ENCODE data around the gene SLC7A7.
"Not testable (repeated sequence)": the region's sequence is repeated elsewhere in the genome, so short reads cannot be mapped to it uniquely, and the experiment has no call there.

The SLC7A7 gene
- total RNA-seq = 90.6 to 276 (median 227) reads per million in 17 experiments

GRCh38 chr14:22814941-22815713 lies at the start of gene SLC7A7:
Gene SLC7A7, minus strand, starts transcription at chr14:22815435. Its CDS starts 2,037 bp downstream, at chr14:22813398.
- peak; percentile 43 to 73 (median 69) for DNase-seq

DNA sequence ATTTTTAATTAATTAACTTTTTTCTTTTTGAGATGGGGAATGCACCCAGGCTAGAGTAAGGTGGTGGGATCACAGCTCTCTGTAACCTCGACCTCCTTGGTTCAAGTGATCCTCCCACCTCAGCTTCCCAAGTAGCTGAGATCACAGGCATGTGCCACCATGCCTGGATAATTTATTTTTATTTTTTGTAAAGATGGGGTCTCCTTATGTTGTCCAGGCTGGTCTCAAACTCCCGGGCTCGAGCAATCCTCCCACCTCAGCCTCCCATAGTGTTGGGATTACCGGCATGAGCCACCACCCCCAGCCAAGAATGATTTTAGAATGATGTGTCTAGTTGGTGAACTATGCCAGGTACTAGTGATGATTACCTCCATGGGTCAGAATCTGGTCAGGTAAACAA lies 49.7 kb upstream of the SLC7A7 start:
- no peak for DNase-seq

GRCh38 chr14:22861651-22862050 lies 46.4 kb upstream of the SLC7A7 start:
- no peak for DNase-seq

- not testable (repeated sequence) for DNase-seq
Measured at GRCh38 chr14:22860377-22860776, 45.1 kb upstream of the SLC7A7 start.

DNA sequence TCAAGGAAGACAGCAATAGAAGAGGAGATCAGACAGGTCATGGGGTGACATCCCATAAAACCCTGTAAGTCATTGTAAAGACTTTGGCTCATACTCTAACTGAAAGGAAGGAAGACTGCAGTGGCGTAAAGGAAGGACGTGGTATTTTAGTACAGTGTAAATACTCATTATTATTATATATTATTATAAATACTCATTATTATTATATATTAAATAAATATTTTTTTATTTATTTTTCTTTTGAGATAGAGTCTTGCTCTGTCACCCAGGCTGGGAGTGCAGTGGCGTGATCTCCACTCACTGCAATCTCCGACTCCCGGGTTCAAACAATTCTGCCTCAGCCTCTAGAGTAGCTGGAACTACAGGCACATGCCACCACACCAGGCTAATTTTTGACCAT lies 41.2 kb upstream of the SLC7A7 start:
- no peak for DNase-seq

DNA sequence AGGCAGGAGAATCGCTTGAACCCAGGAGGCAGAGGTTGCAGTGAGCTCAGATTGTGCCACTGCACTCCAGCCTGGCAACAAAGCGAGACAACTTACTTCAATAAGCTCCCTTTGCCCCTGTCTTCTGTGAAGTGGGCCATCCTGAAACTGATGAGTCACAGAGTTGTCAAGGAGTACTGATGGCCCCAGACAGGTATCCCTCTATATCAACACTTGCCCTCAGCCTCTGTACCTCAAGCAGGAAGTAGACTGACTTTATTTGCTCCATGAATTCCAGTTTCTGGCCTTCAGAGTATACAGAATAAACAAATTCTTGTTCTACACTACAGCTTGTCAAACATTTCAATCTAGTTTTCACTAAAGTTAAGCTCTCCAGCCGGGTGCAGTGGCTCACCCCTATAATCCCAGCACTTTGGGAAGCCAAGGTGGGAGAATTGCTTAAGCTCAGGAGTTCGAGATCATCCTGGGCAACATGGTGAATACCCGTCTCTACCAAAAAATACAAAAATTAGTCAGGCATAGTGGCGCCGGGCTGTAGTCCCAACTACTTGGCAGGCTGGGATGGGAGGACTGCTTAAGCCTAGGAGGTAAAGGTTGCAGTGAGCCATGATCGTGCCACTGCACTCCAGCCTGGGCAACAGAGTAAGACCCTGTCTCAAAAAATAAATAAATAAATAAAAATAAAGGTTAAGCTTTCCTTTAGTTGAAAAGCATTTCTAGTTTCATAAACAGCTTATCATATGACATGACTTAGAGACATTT lies 39.9 kb upstream of the SLC7A7 start:
- DNase-seq = no peak

DNA sequence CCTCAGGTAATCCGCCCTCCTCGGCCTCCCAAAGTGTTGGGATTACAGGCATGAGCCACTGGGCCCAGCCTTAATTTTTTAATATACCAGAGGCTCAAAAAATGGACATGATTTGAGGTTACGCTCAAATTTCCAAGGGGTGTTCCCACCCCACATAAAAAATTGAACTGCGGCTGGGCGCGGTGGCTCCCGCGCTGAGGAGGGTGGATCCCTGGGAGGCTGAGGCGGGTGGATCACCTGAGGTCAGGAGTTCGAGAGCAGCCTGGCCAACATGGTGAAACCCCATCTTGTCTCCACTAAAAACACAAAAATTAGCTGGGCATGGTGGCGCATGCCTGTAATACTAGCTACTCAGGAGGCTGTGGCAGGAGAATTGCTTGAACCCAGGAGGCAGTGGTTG lies 39.1 kb upstream of the SLC7A7 start:
- not testable (repeated sequence) for DNase-seq

DNA sequence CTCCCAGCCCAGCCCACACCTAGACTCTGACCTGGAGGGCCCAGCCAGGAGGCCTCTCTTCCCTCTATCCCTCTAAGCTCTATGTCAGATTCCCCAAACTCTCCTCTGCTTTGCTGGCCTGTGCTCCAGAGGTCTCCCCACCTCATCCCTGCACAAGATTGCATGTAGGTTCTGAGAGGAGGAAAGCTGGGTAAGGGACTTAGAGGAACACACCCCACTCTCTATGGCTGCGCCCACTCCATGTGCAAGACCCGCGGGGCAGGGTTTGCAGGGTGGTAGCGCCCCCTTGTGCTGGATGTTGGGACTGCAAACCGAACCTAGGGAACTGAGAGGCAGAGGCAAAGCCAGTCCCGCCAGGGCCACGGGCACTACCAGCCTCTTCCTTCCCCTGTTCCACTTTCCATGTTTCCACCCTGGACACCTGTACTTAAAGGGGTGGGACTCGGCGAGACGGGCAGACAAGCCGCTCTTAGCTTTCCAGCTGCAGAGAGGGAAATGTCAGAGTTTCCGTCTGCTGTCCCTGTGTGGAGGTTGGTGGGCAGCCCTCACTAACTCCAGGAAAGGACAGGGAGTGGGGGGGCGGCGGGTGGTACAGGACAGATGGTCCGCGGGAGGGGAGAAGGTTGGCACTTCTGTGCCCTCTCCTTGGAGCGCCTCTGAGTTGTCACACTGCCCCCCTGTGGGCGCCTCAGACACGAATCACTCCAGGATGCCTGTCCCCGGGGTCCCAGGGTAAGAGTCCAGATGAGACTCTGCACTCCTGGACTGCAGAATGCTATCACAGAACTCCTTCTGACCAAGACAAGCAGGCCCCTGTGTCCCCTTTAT lies 37.9 kb upstream of the SLC7A7 start:
- peak; percentile 87 to 95 (median 92) for DNase-seq

DNA sequence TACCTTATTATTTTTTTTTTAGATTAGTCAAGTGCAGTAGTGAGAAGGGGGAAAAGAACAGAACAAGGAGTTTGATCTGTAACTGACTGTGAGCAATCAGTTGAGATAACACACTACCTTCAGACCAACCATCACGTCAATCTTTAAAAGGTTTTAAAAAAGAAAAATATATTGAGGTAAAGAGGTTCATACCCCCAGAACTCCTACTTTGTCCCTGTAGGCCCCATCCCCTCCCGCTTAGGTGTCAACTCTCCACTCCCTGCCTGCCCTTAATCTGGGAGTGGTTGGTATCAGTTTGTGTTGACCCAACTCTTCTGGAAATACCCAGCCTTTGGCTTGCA lies 37.3 kb upstream of the SLC7A7 start:
- no peak for DNase-seq

DNA sequence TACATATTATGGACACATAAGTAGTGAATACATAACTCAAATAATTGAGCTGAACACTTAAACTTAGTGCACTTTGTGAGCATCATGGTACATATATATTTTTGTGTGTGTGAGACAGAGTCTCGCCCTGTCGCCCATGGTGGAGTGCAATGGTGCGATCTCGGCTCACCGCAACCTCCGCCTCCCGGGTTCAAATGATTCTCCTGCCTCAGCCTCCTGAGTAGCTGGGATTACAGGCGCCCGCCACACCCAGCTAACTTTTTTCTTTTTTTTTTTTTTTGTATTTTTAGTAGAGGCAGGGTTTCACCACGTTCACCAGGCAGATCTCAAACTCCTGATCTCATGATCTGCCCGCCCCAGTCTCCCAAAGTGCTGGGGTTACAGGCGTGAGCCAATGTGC lies 36.9 kb upstream of the SLC7A7 start:
- not testable (repeated sequence) for DNase-seq

DNA sequence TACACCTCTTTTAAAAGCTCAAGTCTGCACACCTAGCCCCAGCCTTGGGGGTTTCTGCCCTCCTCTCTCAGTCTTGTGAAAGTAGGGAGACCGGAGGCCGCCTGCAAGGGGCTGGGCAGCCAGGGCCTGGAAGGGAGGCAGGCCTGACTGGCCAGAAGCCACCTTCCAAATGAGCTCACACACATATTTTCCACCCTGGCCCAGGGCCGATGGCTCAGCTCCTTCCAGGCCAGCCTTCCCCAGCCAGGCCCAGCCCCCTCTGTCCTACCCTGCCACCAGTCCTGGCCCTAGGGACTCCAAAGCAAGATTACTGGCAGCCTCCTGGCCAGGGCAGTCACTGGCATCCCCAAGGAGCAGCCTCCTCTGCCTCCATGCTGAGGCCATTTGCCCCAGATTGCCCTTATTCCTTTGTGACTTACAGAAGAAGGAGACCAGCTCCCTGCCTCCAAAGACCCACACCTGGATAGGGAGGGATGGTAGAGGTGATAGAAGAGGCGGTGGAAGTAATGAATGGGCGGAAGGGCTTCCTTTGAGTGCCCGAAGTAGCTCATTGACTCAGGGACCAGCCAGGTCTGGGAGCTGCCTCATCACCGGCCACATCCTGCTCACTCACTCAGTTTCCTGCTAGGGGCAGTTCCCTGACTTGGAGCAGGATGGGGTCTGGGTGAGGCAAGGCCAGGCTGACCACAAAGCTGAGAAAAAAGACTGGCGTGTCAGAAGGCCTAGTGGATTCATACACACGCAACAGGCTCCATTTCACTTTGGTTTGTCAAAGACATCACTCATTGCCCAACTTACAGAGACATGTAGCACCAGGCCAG lies 35.9 kb upstream of the SLC7A7 start:
- DNase-seq = peak; percentile 71 to 91 (median 79)

DNA sequence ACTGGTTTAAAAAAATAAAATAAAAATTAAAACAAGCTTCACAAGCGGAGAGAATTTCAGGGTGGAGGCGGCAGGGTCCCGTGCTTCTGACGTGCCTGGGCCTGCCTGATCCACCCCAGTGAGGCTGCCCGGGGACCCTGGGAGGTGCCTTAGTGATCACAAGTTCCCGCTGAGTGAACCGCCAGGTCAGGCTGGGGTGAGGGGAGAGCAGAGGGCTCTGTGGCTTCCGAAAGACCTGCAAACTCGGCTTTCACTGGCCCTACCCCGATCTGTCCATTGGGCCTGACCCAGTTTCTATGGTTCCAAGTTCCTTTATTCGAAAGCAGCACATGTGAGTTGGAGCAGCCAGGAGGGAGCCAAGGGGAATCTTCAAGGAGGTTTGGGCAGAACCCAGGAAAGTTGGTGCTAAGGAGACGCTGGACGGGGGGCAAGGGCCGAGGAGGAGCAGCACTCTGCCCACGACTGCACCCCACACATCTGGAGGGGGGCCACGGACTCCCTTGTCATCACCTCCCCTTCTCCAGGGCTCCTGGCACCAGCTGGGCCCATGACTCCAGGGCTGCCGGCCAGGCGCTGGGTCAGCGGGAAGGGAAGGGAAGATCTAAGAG lies 34.1 kb upstream of the SLC7A7 start:
- DNase-seq = no peak

DNA sequence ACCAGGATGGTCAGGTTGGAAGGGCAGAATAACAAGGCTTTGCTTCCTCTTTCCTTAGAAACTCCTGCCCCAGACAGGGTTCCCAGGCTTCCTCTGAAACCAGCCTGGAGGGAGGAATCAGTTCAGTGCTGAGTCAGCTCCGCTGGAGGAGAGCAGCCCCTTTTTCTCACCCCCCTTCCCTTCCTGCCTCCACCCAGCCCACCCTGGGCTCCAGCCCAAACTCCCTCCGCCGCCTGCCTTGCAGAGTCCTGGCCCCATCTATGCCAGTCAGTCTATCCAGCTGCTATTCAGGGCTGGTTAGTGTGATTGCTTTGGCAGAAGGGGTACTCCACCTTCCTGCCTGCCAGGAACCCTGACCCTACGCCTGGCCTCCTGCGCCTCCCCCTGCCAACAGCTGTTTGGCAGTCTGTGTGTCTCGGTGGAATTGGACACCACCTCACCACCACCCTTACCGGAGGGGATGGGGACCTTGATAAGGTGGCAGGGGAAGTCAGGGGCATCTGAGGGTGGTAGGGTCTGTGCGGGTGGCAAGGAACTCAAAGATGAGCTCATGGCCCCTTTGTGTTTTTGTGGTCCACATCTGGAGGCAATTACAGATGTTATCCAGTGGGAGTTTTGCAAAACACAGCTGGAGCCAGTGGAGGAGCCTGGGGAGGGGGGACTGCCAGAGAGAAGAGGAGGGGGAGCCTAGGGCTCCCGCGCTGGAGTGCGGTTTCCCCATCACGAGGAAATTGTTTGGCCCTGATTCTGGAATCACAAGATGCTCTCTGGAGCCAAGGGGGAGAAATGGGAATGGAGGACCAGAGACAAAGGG lies 33.3 kb upstream of the SLC7A7 start:
- DNase-seq = peak in 3 of 4 experiments; percentile 64 to 72 (median 68)

GRCh38 chr14:22847661-22848341 lies 32.6 kb upstream of the SLC7A7 start:
- peak; percentile 66 to 87 (median 81) for DNase-seq

- DNase-seq = no peak
Measured at GRCh38 chr14:22846811-22847307, 31.6 kb upstream of the SLC7A7 start.

- DNase-seq = no peak
Measured at GRCh38 chr14:22845821-22846625, 30.8 kb upstream of the SLC7A7 start.

DNA sequence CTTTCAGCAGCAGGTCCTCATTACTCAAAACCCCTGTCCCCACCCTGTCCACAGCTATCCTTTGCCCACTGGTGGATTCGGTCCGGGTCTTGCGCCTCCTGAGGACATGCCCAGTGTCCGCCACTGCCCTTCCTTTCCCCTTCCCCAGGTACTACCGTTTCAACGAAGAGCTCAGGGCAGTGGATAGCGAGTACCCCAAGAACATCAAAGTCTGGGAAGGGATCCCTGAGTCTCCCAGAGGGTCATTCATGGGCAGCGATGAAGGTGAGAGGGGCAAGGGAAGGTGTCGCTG lies 29.8 kb upstream of the SLC7A7 start:
- no peak for DNase-seq

DNA sequence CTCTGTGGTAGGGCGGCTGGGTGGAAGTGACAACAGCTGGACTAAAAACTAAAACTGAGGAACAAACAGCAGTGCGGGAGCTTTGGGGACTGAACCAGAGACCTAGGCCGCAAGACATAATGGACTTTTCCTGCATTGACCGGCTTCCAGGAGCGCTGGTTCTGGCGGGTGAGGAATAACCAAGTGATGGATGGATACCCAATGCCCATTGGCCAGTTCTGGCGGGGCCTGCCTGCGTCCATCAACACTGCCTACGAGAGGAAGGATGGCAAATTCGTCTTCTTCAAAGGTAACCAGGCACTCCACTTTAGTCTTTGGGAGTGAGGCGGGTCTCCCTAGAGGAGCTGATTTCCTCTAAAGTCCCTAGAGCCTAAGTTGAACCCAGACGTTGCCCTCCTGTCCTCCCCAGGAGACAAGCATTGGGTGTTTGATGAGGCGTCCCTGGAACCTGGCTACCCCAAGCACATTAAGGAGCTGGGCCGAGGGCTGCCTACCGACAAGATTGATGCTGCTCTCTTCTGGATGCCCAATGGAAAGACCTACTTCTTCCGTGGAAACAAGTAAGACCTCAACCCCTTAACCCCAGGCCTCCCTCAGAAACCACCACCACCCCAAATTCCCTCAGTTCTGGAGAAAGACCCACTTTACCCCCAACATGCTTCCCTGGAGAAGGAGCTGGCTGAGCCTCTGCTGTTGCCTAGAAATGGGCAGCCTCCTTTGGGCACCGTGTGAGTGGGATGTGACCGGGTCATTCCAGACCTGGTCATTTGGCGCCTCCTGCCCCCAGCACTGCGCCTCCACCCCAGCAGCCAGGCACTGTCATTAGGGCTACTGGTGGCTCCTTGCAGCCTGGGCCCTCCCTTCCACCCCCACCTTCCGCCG lies 29.2 kb upstream of the SLC7A7 start:
- DNase-seq = no peak

Data from suppressor macrophage (primary cell).